GM12864 (cell line): ENCODE results near the gene UBXN4.
"Not testable (repeated sequence)": the region's sequence is repeated elsewhere in the genome, so short reads cannot be mapped to it uniquely, and the experiment has no call there.

ENCODE experiments used
- DNase-seq: peaks from one replicate; pipeline ENCODE4 v3.0.0-alpha.2; 2011; ENCODE audit warnings: low read depth
- H3K4me3 ChIP-seq: 2 replicates; pipeline ENCODE4 v1.5.1; 2011; ENCODE audit warnings: mild to moderate bottlenecking, low read depth, low read length, control low read depth
- CTCF ChIP-seq: IDR thresholded peaks from 2 replicates; pipeline ENCODE4 v1.5.1; 2011; ENCODE audit warnings: low read depth, mild to moderate bottlenecking, moderate library complexity, low read length, control low read depth, inconsistent platforms; ENCODE audit errors: missing control alignments

The UBXN4 gene

GRCh38 chr2:135800513-135801460 lies 59.1 kb downstream of the UBXN4 start:
- TF ChIP-seq CTCF: peak; percentile 26
- no peak overlapping the region for H3K4me3 ChIP-seq
- DNase-seq: no peak

GRCh38 chr2:135802350-135802749 lies 60.7 kb downstream of the UBXN4 start:
- no peak overlapping the region for H3K4me3 ChIP-seq
- no peak for TF ChIP-seq CTCF
- no peak for DNase-seq

- no peak for DNase-seq
- H3K4me3 ChIP-seq: no peak overlapping the region
- no peak for TF ChIP-seq CTCF
Measured at GRCh38 chr2:135803278-135803677, 61.6 kb downstream of the UBXN4 start.

GRCh38 chr2:135807874-135808273 lies 66.2 kb downstream of the UBXN4 start:
- H3K4me3 ChIP-seq, DNase-seq: not testable (repeated sequence)

- no peak for TF ChIP-seq CTCF
- DNase-seq: no peak
- no peak overlapping the region for H3K4me3 ChIP-seq
Measured at GRCh38 chr2:135812907-135813511, 71.4 kb downstream of the UBXN4 start.

- no peak overlapping the region for H3K4me3 ChIP-seq
- no peak for TF ChIP-seq CTCF
- no peak for DNase-seq
Measured at GRCh38 chr2:135815269-135815668, 73.6 kb downstream of the UBXN4 start.

GRCh38 chr2:135817466-135817865 lies 75.8 kb downstream of the UBXN4 start:
- TF ChIP-seq CTCF: no peak
- DNase-seq: no peak
- H3K4me3 ChIP-seq: no peak overlapping the region
